GM12874 (cell line): ENCODE results near the gene METTL17.

ENCODE experiments used
- CTCF ChIP-seq: IDR thresholded peaks from 2 replicates; pipeline ENCODE4 v1.5.1; 2011; ENCODE audit warnings: low read depth, mild to moderate bottlenecking, control low read depth, low read length, moderate library complexity; ENCODE audit not compliant: insufficient read depth

The METTL17 gene

GRCh38 chr14:21032326-21033132 is 42.7 kb downstream of the METTL17 start:
- TF ChIP-seq CTCF = no peak

GRCh38 chr14:21033133-21033698 is 43.4 kb downstream of the METTL17 start:
- no peak for TF ChIP-seq CTCF

GRCh38 chr14:21034707-21035106 is 44.9 kb downstream of the METTL17 start, which contains the start of gene RNASE13:
Gene RNASE13, minus strand, starts transcription at chr14:21034807. Its CDS starts 519 bp downstream, at chr14:21034288.
- TF ChIP-seq CTCF = no peak

GRCh38 chr14:21036751-21037150 is 47.0 kb downstream of the METTL17 start:
- TF ChIP-seq CTCF = no peak

- no peak for TF ChIP-seq CTCF
These were observed 47.4 kb downstream of the METTL17 start for GRCh38 chr14:21037156-21037555.

GRCh38 chr14:21038441-21039422 is 49.0 kb downstream of the METTL17 start:
- TF ChIP-seq CTCF = no peak
